GM19043 (cell line): ENCODE data around the gene CCDC30.
"Not testable (repeated sequence)": the region's sequence is repeated elsewhere in the genome, so short reads cannot be mapped to it uniquely, and the experiment has no call there.

Experiments used
- ATAC-seq: cut with Tn5 transposase; IDR thresholded peaks from one replicate; pipeline ENCODE4 v1.9.1; 2021; ENCODE audit warnings: low read depth; ENCODE audit not compliant: unreplicated experiment

CCDC30 gene

GRCh38 chr1:42449256-42449655, 13.8 kb upstream of the CCDC30 start:
- no peak for ATAC-seq

- no peak for ATAC-seq
These were observed 13.0 kb upstream of the CCDC30 start for GRCh38 chr1:42450061-42450460.

GRCh38 chr1:42453386-42453785, 9.7 kb upstream of the CCDC30 start:
- ATAC-seq, result no peak

GRCh38 chr1:42454403-42454802, 8.7 kb upstream of the CCDC30 start:
- ATAC-seq, result no peak

GRCh38 chr1:42456010-42456753, 6.9 kb upstream of the CCDC30 start, which contains the start of the genes PPCS and ZMYND12:
Gene PPCS (plus strand): TSS chr1:42456543. CDS start chr1:42456566, 23 bp downstream.
Gene ZMYND12 (minus strand): TSS chr1:42456022. CDS start chr1:42455997, 25 bp downstream.
- ATAC-seq, result peak; percentile 67

GRCh38 chr1:42456754-42457089, 6.4 kb upstream of the CCDC30 start:
- peak; percentile 58 for ATAC-seq

GRCh38 chr1:42461196-42461595, 1.9 kb upstream of the CCDC30 start:
- no peak for ATAC-seq

GRCh38 chr1:42463921-42464320, 835 bp downstream of the CCDC30 start:
- ATAC-seq, result no peak

- ATAC-seq, result no peak
These were observed 2.9 kb downstream of the CCDC30 start for GRCh38 chr1:42466030-42466429.

GRCh38 chr1:42469727-42470126, 6.6 kb downstream of the CCDC30 start:
- ATAC-seq, result no peak

GRCh38 chr1:42476605-42477004, 13.5 kb downstream of the CCDC30 start:
- ATAC-seq, result no peak

- ATAC-seq, result not testable (repeated sequence)
These were observed 14.3 kb downstream of the CCDC30 start for GRCh38 chr1:42477354-42477753.

GRCh38 chr1:42477775-42478174, 14.7 kb downstream of the CCDC30 start:
- ATAC-seq, result no peak

GRCh38 chr1:42479621-42480020, 16.5 kb downstream of the CCDC30 start:
- ATAC-seq, result no peak

- no peak for ATAC-seq
These were observed 17.8 kb downstream of the CCDC30 start for GRCh38 chr1:42480921-42481320.

GRCh38 chr1:42482635-42483153, 19.6 kb downstream of the CCDC30 start:
- no peak for ATAC-seq

- no peak for ATAC-seq
These were observed 21.3 kb downstream of the CCDC30 start for GRCh38 chr1:42484382-42484781.

GRCh38 chr1:42490237-42490636, 27.2 kb downstream of the CCDC30 start:
- no peak for ATAC-seq

GRCh38 chr1:42502031-42502430, 38.9 kb downstream of the CCDC30 start:
- not testable (repeated sequence) for ATAC-seq

GRCh38 chr1:42504535-42505128, 41.5 kb downstream of the CCDC30 start:
- no peak for ATAC-seq

GRCh38 chr1:42506576-42506975, 43.5 kb downstream of the CCDC30 start:
- no peak for ATAC-seq

GRCh38 chr1:42511581-42512155, 48.6 kb downstream of the CCDC30 start:
- not testable (repeated sequence) for ATAC-seq
